H1 (cell line): ENCODE results near the gene C9. TPM values are rescaled to one million over a fixed set of nuclear protein-coding genes. Genes with fewer than 3 reads are reported as not detected.

ENCODE experiments used
- CTBP2 ChIP-seq: IDR thresholded peaks from 2 replicates; pipeline ENCODE4 v1.7.0; 2011; ENCODE audit warnings: borderline replicate concordance, mild to moderate bottlenecking, moderate library complexity, mixed read lengths, low read length; ENCODE audit not compliant: insufficient read depth, insufficient read length
- KDM1A ChIP-seq: fragments of 200-600, 300-600 bp; sonication (generic); IDR thresholded peaks from 2 replicates; pipeline ENCODE4 v1.7.1; 2016; ENCODE audit warnings: mild to moderate bottlenecking, low read length, borderline replicate concordance
- POLR2A ChIP-seq, 2 experiments: IDR thresholded peaks; 1 replicate in 1 of 2; 2 replicates in 1 of 2; pipeline ENCODE4 v1.6.1; 2011; ENCODE audit warnings: low read depth in 2 of 2, low read length in 2 of 2, mild to moderate bottlenecking in 2 of 2; ENCODE audit errors: control extremely low read depth in 1 of 2
- RXRA ChIP-seq: IDR thresholded peaks from 2 replicates; pipeline ENCODE4 v1.6.1; 2011; ENCODE audit warnings: low read depth, mild to moderate bottlenecking, low read length, moderate library complexity; ENCODE audit not compliant: insufficient read depth
- SIRT6 ChIP-seq: IDR thresholded peaks from one replicate; pipeline ENCODE4 v1.7.1; 2012; ENCODE audit warnings: low read length, inconsistent platforms
- SIX5 ChIP-seq: IDR thresholded peaks from 2 replicates; pipeline ENCODE4 v1.6.1; 2011; ENCODE audit warnings: mild to moderate bottlenecking, low read depth, low read length
- TBP ChIP-seq: IDR thresholded peaks from 2 replicates; pipeline ENCODE4 v1.6.1; 2011; ENCODE audit warnings: low read depth, low read length, improper control_type of control experiment
- polyA plus RNA-seq, 7 experiments: library from polyadenylated mRNA; depleted of rRNA in 3 of 7; stranded (reverse) in 5 of 7; unstranded in 2 of 7; fragments of >200 nt in 5 of 7; fragments of 200-250 nt in 2 of 7; gene quantifications; 1 replicate in 5 of 7; 2 replicates in 1 of 7; 4 replicates in 1 of 7; pipeline versions ENCODE4 v1.2.1 to v1.2.3, GENCODE V29; 2011 to 2013; ENCODE audit warnings: missing spikeins in 2 of 7, mixed read lengths in 2 of 7
- total RNA-seq: library from RNA; stranded (reverse); fragmentation: NEBNext Ultra II Directional; extraction: Animal tissue kit (Norgen Biotek cat#: 25700); gene quantifications from 2 replicates; pipeline ENCODE4 v1.2.1, GENCODE V29; 2021

The C9 gene
- total and polyA plus RNA-seq, 2 of the 8 experiments (the other 6 are each of a cell fraction or from before 2014, with no cell fraction given), result not detected

GRCh38 chr5:39399135-39400036 lies 35.1 kb upstream of the C9 start (continued):
- TF ChIP-seq RXRA, result no peak
- no peak for TF ChIP-seq TBP
- TF ChIP-seq POLR2A (IDR thresholded peaks at IDR 0.05; ENCODE audit: control extremely low read depth in 1 of 2, low read depth in 2 of 2, low read length in 2 of 2), result no peak
- no peak for TF ChIP-seq SIX5
- TF ChIP-seq SIRT6, result no peak
- no peak for TF ChIP-seq CTBP2
- no peak for TF ChIP-seq KDM1A
